NCI-H774 (cell line): ENCODE measurements around the gene CA12.
A peak's percentile ranks its signal among the peaks of the same experiment; 100 is the strongest.

Experiments
- DNase-seq: peaks from one replicate; lab custom pipeline; 2025; lab: John Stamatoyannopoulos, UW

Gene CA12

DNA sequence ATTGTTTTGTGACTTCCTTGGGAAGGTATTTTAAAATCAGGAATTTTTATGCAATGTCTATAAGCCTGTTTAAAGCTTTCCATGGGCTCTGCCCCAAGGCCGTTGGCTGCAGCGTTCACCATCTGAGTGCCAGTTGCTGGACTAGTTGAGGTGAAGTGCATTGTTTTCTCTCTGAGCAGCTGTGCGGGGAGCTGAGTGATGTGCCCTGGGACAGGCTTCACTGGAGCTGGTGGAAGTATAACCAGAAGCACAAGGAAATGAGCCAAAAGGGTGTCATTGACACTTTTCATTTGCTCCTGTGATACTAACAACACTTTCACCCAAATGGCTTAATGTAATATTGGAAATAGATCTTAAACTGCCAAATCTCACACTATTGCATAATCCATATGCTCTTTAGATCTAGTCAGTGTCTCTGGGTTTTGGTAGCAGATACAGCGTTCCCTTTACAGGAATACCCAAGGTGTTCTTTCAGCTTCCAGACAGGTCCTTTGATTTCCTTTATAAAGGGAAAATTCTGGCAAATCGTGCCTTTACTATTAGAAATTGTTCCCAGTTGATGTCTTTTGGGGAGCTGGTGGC, 75.1 kb downstream of the CA12 start:
- DNase-seq, result no peak

DNA sequence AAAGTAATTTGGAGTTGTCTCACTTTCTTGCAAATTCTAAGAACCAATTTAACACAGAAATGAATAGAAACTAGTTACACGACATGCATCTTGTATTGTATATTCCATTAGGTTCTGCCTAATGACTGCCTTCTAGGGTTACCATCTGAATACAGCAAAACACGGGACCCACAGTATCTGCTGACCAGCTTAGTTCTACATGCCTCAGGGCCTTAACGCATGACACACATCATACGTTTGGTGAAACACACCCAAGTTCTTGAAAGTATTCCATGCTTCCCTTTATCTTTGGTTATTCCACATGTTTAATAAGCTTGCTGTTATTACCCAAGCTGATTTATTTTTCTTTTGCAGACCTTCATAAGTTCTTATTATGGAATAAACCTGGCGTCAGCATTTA, 76.4 kb downstream of the CA12 start:
- DNase-seq, result no peak

- DNase-seq, result no peak
Measured at GRCh38 chr15:63301088-63301487, 80.6 kb downstream of the CA12 start.

GRCh38 chr15:63299943-63300575, 81.6 kb downstream of the CA12 start:
- no peak for DNase-seq

GRCh38 chr15:63296195-63296594, 85.5 kb downstream of the CA12 start:
- DNase-seq, result no peak

DNA sequence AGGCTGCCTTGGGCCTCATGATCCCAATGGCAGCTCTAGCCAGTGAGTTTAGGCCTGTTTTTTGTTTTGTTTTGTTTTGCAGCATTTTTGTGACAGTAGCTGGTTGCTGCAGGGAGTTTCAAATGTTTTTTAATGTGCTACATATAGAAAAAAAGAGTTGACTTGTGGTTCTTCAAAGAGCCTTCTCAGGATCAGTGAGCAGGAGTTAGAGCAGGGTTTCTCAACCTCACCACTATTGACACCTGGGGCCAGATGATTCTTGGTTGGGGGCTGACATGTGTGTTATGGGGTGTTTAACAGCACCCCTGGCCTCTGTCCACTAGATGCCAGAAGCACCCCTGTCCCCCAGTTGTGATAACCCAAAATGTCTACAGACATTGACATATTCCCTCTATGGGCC, 86.3 kb downstream of the CA12 start:
- DNase-seq, result no peak

DNA sequence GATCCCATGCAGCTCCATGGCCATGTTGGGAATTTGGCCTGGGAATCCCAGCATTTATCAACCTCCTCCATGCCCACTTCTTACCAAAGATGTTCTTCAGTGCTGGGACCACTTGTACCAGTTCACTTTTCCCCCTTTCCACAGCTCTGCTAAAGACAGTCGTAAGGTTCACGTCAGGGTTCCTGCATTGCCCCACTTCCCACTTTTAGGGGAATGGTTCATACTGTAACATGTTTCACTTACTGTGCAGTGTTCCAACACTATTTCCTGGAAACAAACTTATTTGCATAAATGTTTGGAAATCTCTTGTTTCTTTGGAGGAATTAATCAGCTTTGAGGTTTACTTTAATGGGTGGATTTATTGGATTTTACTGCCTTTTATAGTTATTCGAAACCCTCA, 87.3 kb downstream of the CA12 start:
- DNase-seq, result no peak

DNA sequence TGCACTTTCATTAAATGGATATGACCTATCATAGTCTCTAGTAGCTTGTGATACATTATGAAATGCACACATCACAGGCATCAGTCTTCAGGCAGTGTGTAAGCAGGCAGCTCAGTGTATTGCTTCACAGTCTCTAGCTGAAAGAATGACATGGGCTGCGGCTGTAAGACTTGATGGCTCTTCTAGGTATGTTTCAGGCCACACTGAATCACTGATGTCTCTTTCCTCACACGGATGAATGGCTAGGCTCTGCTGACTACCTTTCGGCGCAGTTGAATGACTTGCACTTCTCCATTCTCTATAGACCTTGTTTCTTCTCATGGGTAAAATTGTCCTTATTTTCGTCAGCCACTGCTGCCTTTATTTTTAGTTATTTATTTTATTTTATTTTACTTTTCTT, 88.9 kb downstream of the CA12 start:
- DNase-seq, result no peak

DNA sequence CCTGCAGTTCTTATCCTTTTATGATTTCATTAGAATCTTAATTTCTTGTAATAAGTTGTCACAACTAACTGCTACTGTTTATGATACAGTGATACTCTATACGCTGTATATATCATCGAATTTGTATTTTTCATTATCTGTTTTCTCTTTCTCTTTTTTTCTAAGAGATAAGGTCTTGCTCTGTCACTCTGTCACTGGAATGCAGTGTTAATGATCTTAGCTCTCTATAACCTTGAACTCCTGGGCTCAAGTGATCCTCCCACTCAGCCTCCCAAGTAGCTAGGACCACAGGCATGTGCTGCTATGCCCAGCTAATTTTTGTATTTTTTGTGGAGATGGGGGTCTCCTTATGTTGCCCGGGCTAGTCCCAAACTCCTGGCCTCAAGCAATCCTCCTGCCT, 89.4 kb downstream of the CA12 start:
- DNase-seq, result no peak

DNA sequence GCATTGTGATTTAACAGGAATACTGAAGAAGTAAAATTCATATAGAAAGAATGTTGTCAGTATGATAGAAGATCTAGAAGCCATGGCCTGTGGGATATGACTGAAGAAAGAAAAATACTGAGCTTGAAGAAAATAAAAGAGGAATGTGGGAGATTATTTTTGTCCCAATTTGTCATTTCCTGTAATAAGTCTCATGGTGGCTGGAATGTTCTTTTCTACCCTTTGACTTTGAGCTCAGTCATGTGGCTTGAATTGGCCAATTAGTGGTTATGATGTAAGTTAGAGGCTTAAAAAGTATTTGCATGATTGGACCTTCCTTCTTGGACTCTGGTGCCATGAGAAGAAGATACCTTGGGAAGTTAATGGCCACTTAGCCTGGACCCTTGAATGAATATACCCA, 90.1 kb downstream of the CA12 start:
- no peak for DNase-seq

DNA sequence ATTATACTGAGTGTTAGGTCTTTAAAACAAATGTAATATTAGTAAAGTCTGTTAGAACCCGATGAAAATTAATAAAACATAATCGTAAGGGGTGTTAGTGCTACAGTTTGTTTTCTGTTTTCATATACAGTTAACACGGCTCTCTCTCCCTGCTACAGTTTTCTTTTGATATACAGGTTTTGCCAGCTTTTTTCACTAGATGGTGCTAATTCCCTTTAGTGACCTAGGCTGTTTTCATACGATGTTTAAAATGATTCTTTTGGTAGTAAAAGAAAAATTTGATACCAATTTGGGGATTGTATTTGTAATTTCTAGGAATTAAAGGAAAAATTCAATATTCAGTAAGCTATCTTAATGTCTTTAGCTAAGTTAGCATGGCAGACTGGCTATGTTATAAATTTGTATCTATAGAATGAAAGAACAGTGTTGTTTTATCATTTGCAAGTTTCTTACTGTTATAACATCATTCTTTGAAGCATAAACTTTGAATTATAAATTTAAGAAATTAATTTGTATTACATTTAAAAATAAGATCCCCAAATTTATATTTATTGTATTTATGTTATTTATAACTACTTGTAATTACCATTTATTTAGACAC, 92.8 kb downstream of the CA12 start:
- DNase-seq, result peak; percentile 35

DNA sequence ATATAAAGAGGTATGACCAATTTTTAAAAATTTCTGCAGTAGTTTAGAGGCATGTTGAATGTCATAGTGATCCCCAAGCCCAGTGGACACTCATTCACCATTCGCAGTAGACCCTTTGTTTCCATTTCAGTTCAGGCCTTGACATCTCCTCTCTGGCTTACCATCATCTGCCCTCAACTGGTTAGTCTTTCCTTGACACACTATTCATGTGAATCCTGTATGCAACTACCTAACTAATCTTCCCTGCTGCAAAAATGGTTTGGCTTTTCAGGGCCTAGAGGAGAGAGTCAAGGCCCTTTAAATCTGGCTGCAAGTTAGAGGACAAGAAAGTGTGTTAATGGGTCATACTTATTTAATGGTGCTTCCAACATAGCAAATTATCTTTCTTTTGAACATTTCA, 93.3 kb downstream of the CA12 start:
- DNase-seq, result no peak

GRCh38 chr15:63287109-63287508, 94.5 kb downstream of the CA12 start:
- no peak for DNase-seq

- no peak for DNase-seq
Measured at GRCh38 chr15:63284335-63284734, 97.3 kb downstream of the CA12 start.

DNA sequence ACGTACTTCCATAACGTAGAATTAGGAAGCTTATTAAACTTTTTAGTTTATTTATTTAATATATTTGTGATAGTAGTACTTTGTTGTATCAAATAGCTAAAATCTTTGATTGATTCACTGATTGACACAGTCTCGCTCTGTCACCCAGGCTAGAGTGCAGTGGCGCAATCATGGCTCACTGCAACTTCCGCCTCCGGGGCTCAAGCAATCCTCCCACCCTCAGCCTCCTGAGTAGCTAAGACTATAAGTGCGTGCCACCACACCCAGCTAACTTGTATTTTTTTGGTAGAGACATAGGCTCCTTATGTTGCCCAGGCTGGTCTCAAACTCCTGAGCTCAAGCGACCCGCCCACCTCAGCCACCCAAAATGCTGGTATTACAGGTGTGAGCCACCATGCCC, 98.5 kb downstream of the CA12 start:
- no peak for DNase-seq

DNA sequence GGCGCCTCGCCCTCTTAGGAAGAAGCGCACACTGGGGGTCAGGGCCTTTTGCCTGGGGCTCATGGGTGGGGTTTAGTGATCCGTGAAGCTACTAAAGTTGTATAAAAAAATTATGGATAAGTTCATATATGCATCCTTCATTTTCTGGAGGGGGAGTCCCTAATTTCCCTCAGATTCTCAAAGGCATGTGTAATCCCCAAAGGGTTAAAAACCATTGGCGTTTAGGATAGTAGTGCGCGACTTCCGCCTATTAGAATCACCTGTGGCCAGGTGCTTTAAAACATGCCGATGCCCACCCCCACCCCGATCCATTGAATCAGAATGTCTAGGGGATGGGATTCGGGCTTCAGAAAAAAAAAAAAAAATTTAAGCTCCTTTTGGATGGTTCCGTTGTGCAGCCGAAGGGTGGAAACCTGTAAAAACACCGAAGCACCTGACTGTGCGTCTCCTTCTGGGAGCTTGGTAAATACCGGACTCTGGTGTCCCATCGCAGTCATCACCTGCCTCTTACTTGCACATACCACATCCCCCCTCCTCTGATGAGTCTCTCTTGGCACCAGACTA, 103.7 kb downstream of the CA12 start:
- no peak for DNase-seq

DNA sequence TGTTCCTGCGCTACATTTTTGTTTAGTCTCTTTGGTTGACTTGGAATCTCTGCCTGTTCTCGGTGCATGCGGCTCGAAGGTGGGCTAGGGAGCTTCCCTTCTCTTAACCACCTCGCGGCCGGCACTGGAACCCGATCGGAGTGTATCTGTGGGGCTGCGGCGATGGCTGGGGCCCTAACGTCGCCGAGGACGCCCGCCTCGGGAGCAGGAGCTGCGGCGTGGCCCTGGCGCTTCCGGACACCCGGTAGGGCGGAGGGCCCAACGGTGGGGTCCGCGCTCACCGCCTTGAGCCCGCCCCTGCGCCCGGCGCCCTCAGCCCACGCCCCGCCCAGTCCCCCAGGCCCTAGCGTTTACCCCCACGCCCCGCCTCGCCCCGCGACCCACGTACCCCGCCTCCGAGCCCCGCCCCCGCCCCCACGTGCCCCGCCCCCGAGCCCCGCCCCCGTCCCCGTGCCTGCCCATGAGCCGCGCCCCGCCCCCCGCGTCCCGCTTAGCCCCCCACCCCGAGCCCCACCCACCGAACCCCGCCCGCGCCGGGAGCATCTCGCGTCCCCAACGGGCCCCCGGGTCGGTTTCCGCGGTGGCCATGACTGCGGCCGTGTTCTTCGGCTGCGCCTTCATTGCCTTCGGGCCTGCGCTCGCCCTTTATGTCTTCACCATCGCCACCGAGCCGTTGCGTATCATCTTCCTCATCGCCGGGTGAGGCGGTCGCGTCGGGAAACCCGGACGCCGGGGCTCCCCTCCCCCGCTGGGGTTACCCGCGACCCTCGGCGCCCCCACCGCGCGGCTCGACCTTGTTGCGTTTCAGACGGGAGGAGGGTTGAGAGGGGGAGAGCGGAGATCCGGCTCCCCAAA, 104.4 kb downstream of the CA12 start, which contains the start of gene APH1B:
Gene APH1B (plus strand): TSS at position 568 of the 855 bp plus-strand sequence. CDS start 19 bp downstream, at position 587.
- peak; percentile 82 for DNase-seq

- no peak for DNase-seq
Measured at GRCh38 chr15:63276342-63277037, 105.2 kb downstream of the CA12 start.

DNA sequence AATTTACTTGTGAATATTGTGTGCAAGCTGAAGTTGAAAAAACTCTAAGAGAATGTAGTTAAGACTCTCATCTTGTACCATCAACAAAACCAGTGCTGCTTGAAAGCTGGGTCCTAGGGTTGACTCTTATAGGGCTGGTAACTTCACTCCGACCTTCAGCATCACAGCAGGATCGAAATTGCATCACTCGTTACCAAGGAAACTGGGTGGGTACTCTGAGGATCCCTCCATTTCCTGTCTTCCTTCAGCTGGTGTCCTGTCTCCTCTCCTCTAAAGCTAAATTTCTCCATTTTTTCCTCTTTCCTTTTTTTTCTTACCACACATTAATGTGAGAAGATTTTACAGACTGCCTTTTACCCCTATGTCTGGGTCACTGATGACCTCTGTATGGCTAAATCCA, 107.2 kb downstream of the CA12 start:
- no peak for DNase-seq
